B cell (primary cell): ENCODE data around the gene S1PR3. TPM values are rescaled to one million over a fixed set of nuclear protein-coding genes. Genes with fewer than 3 reads are reported as not detected.

Experiments used
- ATAC-seq: fragments of 200-7000 bp; cut with Tn5 transposase; one replicate; pipeline ENCODE4 v1.10.0; 2021; ENCODE audit warnings: low read depth, mild to moderate bottlenecking, moderate number of reproducible peaks, moderate library complexity
- CTCF ChIA-PET: fragments of 350-600 bp; sonication (Branson Sonifier 250); formaldehyde crosslinking; loops from one replicate; lab custom pipeline; 2021; ENCODE audit warnings: antibody characterized with exemption, inconsistent platforms; lab: Charles Lee
- POLR2A ChIA-PET: fragments of 350-600 bp; sonication (Branson Sonifier 250); formaldehyde crosslinking; loops from one replicate; lab custom pipeline; 2021; ENCODE audit warnings: antibody characterized with exemption; lab: Charles Lee
- DNase-seq: peaks from one replicate; pipeline ENCODE4 v3.0.0; 2013
- H2AFZ ChIP-seq: 2 replicates; pipeline ENCODE4 v1.6.1; 2012; ENCODE audit warnings: mild to moderate bottlenecking, low read depth, low read length; ENCODE audit not compliant: insufficient read depth, poor library complexity, severe bottlenecking
- H3K27ac ChIP-seq, 2 donors: 1 replicate in 1 of 2; 2 replicates in 1 of 2; pipeline ENCODE4 v1.5.1; 2012 to 2013; ENCODE audit warnings: low read length in 2 of 2, mild to moderate bottlenecking in 2 of 2, moderate library complexity in 1 of 2
- H3K27me3 ChIP-seq, 4 experiments: fragments of 200-600 bp in 1 of 4; sonication (generic) in 1 of 4; replicated peaks in 1 of 4; 1 replicate in 2 of 4; 2 replicates in 2 of 4; pipeline versions ENCODE4 v1.6.1 to v1.7.0; 2013 to 2016; ENCODE audit warnings: low read length in 3 of 4, mild to moderate bottlenecking in 2 of 4, mixed read lengths in 1 of 4, moderate library complexity in 1 of 4; ENCODE audit not compliant: insufficient read depth in 4 of 4, control insufficient read depth in 3 of 4; ENCODE audit errors: control extremely low read depth in 1 of 4
- H3K36me3 ChIP-seq, 2 experiments: replicated peaks in 1 of 2; 1 replicate in 1 of 2; 2 replicates in 1 of 2; pipeline versions ENCODE4 v1.6.1 to v1.7.1; 2013; ENCODE audit warnings: low read length in 1 of 2; ENCODE audit not compliant: insufficient read depth in 2 of 2, control insufficient read depth in 1 of 2; ENCODE audit errors: control extremely low read depth in 1 of 2, extremely low read depth in 1 of 2
- H3K4me1 ChIP-seq, 2 donors: fragments of 200-600 bp in 1 of 2; sonication (generic) in 1 of 2; 1 replicate in 1 of 2; 2 replicates in 1 of 2; pipeline versions ENCODE4 v1.5.1 to v1.6.1; 2013 to 2017; ENCODE audit warnings: low read length in 2 of 2; ENCODE audit not compliant: control insufficient read depth in 2 of 2, insufficient read depth in 2 of 2
- H3K4me2 ChIP-seq: replicated peaks from 2 replicates; pipeline ENCODE3; 2012; ENCODE audit warnings: mild to moderate bottlenecking, low read depth, low read length; ENCODE audit not compliant: poor library complexity, severe bottlenecking
- H3K4me3 ChIP-seq, 5 experiments: fragments of 200-600 bp in 1 of 5; sonication (generic) in 1 of 5; 1 replicate in 3 of 5; 2 replicates in 2 of 5; pipeline versions ENCODE4 v1.5.1 to v1.7.0; 2011 to 2016; ENCODE audit warnings: low read length in 4 of 5, mild to moderate bottlenecking in 4 of 5, low read depth in 2 of 5, control low read depth in 1 of 5, moderate library complexity in 1 of 5; ENCODE audit not compliant: insufficient read depth in 1 of 5; ENCODE audit errors: control extremely low read depth in 1 of 5, extremely low read depth in 1 of 5
- H3K79me2 ChIP-seq: fragments of 200-600 bp; sonication (generic); one replicate; pipeline ENCODE4 v1.6.0; 2016; ENCODE audit warnings: low read length; ENCODE audit not compliant: control insufficient read depth, insufficient read depth
- H3K9ac ChIP-seq: fragments of 200-600 bp; sonication (generic); 2 replicates; pipeline ENCODE4 v1.6.1; 2017; ENCODE audit warnings: mild to moderate bottlenecking, low read length, moderate library complexity
- H3K9me3 ChIP-seq, 3 donors: one replicate each; pipeline versions ENCODE4 v1.6.1 to v1.7.1; 2013; ENCODE audit warnings: low read length in 2 of 3; ENCODE audit not compliant: control insufficient read depth in 2 of 3, insufficient read depth in 1 of 3; ENCODE audit errors: control extremely low read depth in 1 of 3
- H4K20me1 ChIP-seq: 2 replicates; pipeline ENCODE4 v1.6.0; 2012; ENCODE audit warnings: mild to moderate bottlenecking, low read length; ENCODE audit not compliant: insufficient read depth, control insufficient read depth, poor library complexity, severe bottlenecking
- H3K27ac Mint-ChIP-seq: one replicate; pipeline ENCODE4 v1.8.0; 2021; ENCODE audit warnings: mixed read lengths
- H3K27me3 Mint-ChIP-seq: one replicate; pipeline ENCODE4 v1.8.0; 2021; ENCODE audit warnings: mixed read lengths
- H3K4me1 Mint-ChIP-seq: one replicate; pipeline ENCODE4 v1.8.0; 2021; ENCODE audit warnings: mixed read lengths
- H3K4me3 Mint-ChIP-seq: one replicate; pipeline ENCODE4 v1.8.0; 2021; ENCODE audit warnings: mixed read lengths
- H3K9me3 Mint-ChIP-seq: one replicate; pipeline ENCODE4 v1.8.0; 2022; ENCODE audit warnings: mixed read lengths; ENCODE audit not compliant: insufficient read depth
- CTCF ChIP-seq: fragments of 200-600 bp; IDR thresholded peaks from one replicate; pipeline ENCODE4 v1.8.0; 2022; ENCODE audit warnings: antibody characterized with exemption, mild to moderate bottlenecking
- EZH2 ChIP-seq: IDR thresholded peaks from 2 replicates; pipeline ENCODE4 v1.6.1; 2012; ENCODE audit warnings: borderline replicate concordance, low read depth, mild to moderate bottlenecking, moderate library complexity, low read length; ENCODE audit not compliant: insufficient read depth, poor library complexity, severe bottlenecking
- WGBS: methylation state at CpG from one replicate; pipeline ENCODE4 v1.1.5; 2013; ENCODE audit warnings: missing lambda C conversion rate; ENCODE audit not compliant: insufficient coverage; 5-methylcytosine and 5-hydroxymethylcytosine counted together
- intact Hi-C: fragments of 100-400 bp; cut with micrococcal nuclease; formaldehyde crosslinking; loops from one replicate; pipeline ENCODE4 v1.10.0; 2022
- polyA plus RNA-seq: library from polyadenylated mRNA; depleted of rRNA; stranded (reverse); fragments of >200 nt; gene quantifications from 2 replicates; pipeline ENCODE4 v1.2.3, GENCODE V29; 2012
- total RNA-seq, 2 donors: library from RNA; stranded (reverse); fragments of 120-200 nt in 1 of 2; gene quantifications; 1 replicate in 1 of 2; 2 replicates in 1 of 2; pipeline versions ENCODE4 v1.2.3 to v1.2.4, GENCODE V29; 2013 to 2022

S1PR3 gene
- total and polyA plus RNA-seq, 2 donors (not counting 1 experiment from before 2014, with no cell fraction given) = 0.25 TPM; not detected in 1

GRCh38 chr9:89001917-89002540, 10.8 kb downstream of the S1PR3 start:
- no peak for ATAC-seq
- H4K20me1 ChIP-seq = no peaks in the 10 kb centered on the region
- H3K36me3 ChIP-seq = no peaks in the 10 kb centered on the region
- no peak overlapping the region for H3K4me3 Mint-ChIP-seq
- peaks cover 17% of the 10 kb centered on the region for H3K27me3 Mint-ChIP-seq
- H3K9ac ChIP-seq = no peak overlapping the region
- peaks cover 3 to 7% of the 10 kb centered on the region in 2 donors for H3K4me1 ChIP-seq
- intact Hi-C loops = loop anchor here (2.0 kb wide), 1 partner anchor 279 kb away; no protein-coding TSS in a partner anchor
- ChIA-PET CTCF (no interaction called here), POLR2A (no interaction called here)
- DNase-seq = no peak
- 93% methylated on average over 26 of the region's 27 CpGs for WGBS
- H3K9me3 Mint-ChIP-seq = no peaks in the 10 kb centered on the region
- H3K9me3 ChIP-seq = no peaks in the 10 kb centered on the region
- no peak overlapping the region for H3K27ac ChIP-seq
- no peak for TF ChIP-seq CTCF
- no peak for TF ChIP-seq EZH2
- H3K27me3 ChIP-seq = peaks cover 0 to 6% (median 1%) of the 10 kb centered on the region in 4 experiments
- no peaks in the 10 kb centered on the region for H3K79me2 ChIP-seq
- no peak overlapping the region for H3K4me2 ChIP-seq
- no peak overlapping the region for H2AFZ ChIP-seq
- H3K27ac Mint-ChIP-seq = no peak overlapping the region
- peaks cover 3% of the 10 kb centered on the region for H3K4me1 Mint-ChIP-seq
- H3K4me3 ChIP-seq = no peak overlapping the region

- Histone ChIP-seq H4K20me1 (no peaks in the 10 kb centered on the region), H3K27ac (no peak overlapping the region), H3K4me3 (no peak overlapping the region), H3K79me2 (no peaks in the 10 kb centered on the region), H3K36me3 (no peaks in the 10 kb centered on the region), H3K9me3 (no peaks in the 10 kb centered on the region), H3K9ac (no peak overlapping the region), H3K4me1 (peaks cover 3 to 7% of the 10 kb centered on the region in 2 donors), H3K4me2 (no peak overlapping the region), H2AFZ (no peak overlapping the region), H3K27me3 (peaks cover 0 to 6% (median 1%) of the 10 kb centered on the region in 4 experiments)
- intact Hi-C loops = no loop called here
- 90% methylated on average over 4 of the region's 6 CpGs for WGBS
- Mint-ChIP-seq H3K9me3 (no peaks in the 10 kb centered on the region), H3K4me3 (no peak overlapping the region), H3K27me3 (peaks cover 20% of the 10 kb centered on the region), H3K27ac (no peak overlapping the region), H3K4me1 (peaks cover 3% of the 10 kb centered on the region)
- no peak for DNase-seq
- ATAC-seq = no peak
- POLR2A ChIA-PET = no interaction called here
- CTCF ChIA-PET = no interaction called here
- TF ChIP-seq CTCF = no peak
- TF ChIP-seq EZH2 = no peak
Observed at GRCh38 chr9:89002987-89003386, 11.7 kb downstream of the S1PR3 start.
